SK-N-MC (cell line): Measurements from ENCODE around the gene CAPN2.

Source experiments
- DNase-seq: peaks from one replicate; pipeline ENCODE4 v3.0.0-alpha.2; 2011; ENCODE audit warnings: low read depth, low spot score
- H3K27ac ChIP-seq: fragments of 200-600 bp; sonication (generic); 2 replicates; pipeline ENCODE4 v1.5.1; 2016; ENCODE audit warnings: mixed run types
- H3K36me3 ChIP-seq: fragments of 200-600 bp; sonication (generic); 2 replicates; pipeline ENCODE4 v1.6.1; 2017; ENCODE audit warnings: antibody characterized with exemption, low read length, mixed read lengths; ENCODE audit not compliant: insufficient read depth
- H3K4me3 ChIP-seq: fragments of 200-600 bp; sonication (generic); 2 replicates; pipeline ENCODE4 v1.5.1; 2016
- H3K9ac ChIP-seq: fragments of 200-600 bp; sonication (generic); 2 replicates; pipeline ENCODE4 v1.8.0; 2017; ENCODE audit warnings: mixed run types, mixed read lengths; ENCODE audit not compliant: insufficient read length
- H3K9me3 ChIP-seq: fragments of 200-600 bp; sonication (generic); 2 replicates; pipeline ENCODE4 v1.6.1; 2017; ENCODE audit warnings: low read depth, mild to moderate bottlenecking, antibody characterized with exemption, low read length, moderate library complexity, mixed read lengths
- EZH2 ChIP-seq: fragments of 200-600 bp; sonication (generic); IDR thresholded peaks from one replicate; pipeline ENCODE4 v1.6.1; 2017; ENCODE audit warnings: antibody characterized with exemption
- FOXP2 ChIP-seq: optimal IDR thresholded peaks from 2 replicates; pipeline ENCODE3; 2011; ENCODE audit warnings: mild to moderate bottlenecking, moderate library complexity; ENCODE audit not compliant: insufficient read depth; ENCODE audit errors: extremely low read length, control extremely low read depth
- POLR2AphosphoS5 ChIP-seq: IDR thresholded peaks from 2 replicates; pipeline ENCODE4 v1.6.1; 2012; ENCODE audit warnings: mild to moderate bottlenecking, low read depth, low read length, borderline replicate concordance

CAPN2 gene

GRCh38 chr1:223774134-223774814, 61.9 kb downstream of the CAPN2 start:
- Histone ChIP-seq H3K9me3 (no peaks in the 10 kb centered on the region), H3K36me3 (peaks cover 94% of the 10 kb centered on the region), H3K27ac (no peak overlapping the region), H3K4me3 (no peak overlapping the region), H3K9ac (no peak overlapping the region)
- no peak for DNase-seq
- no peak for TF ChIP-seq FOXP2
- TF ChIP-seq POLR2AphosphoS5 = no peak
- no peak for TF ChIP-seq EZH2

GRCh38 chr1:223775054-223775453, 62.7 kb downstream of the CAPN2 start:
- no peak overlapping the region for H3K4me3 ChIP-seq
- no peak overlapping the region for H3K9ac ChIP-seq
- H3K27ac ChIP-seq = no peak overlapping the region
- TF ChIP-seq EZH2 = no peak
- TF ChIP-seq POLR2AphosphoS5 = no peak
- TF ChIP-seq FOXP2 = no peak
- H3K9me3 ChIP-seq = no peaks in the 10 kb centered on the region
- DNase-seq = no peak
- peaks cover 94% of the 10 kb centered on the region for H3K36me3 ChIP-seq

GRCh38 chr1:223775711-223776074, 63.4 kb downstream of the CAPN2 start:
- TF ChIP-seq POLR2AphosphoS5 (no peak), EZH2 (no peak), FOXP2 (no peak)
- H3K36me3 ChIP-seq = peaks cover 94% of the 10 kb centered on the region

GRCh38 chr1:223776075-223776814, 63.9 kb downstream of the CAPN2 start:
- H3K27ac ChIP-seq = no peak overlapping the region
- H3K36me3 ChIP-seq = peaks cover 94% of the 10 kb centered on the region
- DNase-seq = no peak
- no peak overlapping the region for H3K4me3 ChIP-seq
- no peaks in the 10 kb centered on the region for H3K9me3 ChIP-seq
- H3K9ac ChIP-seq = no peak overlapping the region
- TF ChIP-seq FOXP2 (no peak), POLR2AphosphoS5 (no peak), EZH2 (no peak)

More at GRCh38 chr1:223775711-223776074, 63.4 kb downstream of the CAPN2 start:
- Histone ChIP-seq H3K9ac (no peak overlapping the region), H3K9me3 (no peaks in the 10 kb centered on the region), H3K27ac (no peak overlapping the region), H3K4me3 (no peak overlapping the region)
- DNase-seq = no peak

GRCh38 chr1:223776826-223777454, 64.6 kb downstream of the CAPN2 start:
- Histone ChIP-seq H3K9me3 (no peaks in the 10 kb centered on the region), H3K36me3 (peaks cover 88% of the 10 kb centered on the region), H3K27ac (no peak overlapping the region), H3K9ac (no peak overlapping the region), H3K4me3 (no peak overlapping the region)
- no peak for DNase-seq
- TF ChIP-seq EZH2 = no peak
- TF ChIP-seq FOXP2 = no peak
- TF ChIP-seq POLR2AphosphoS5 = no peak

GRCh38 chr1:223780318-223780717, 68.0 kb downstream of the CAPN2 start:
- Histone ChIP-seq H3K9me3 (no peaks in the 10 kb centered on the region), H3K4me3 (no peak overlapping the region), H3K36me3 (peaks cover 81% of the 10 kb centered on the region), H3K27ac (no peak overlapping the region), H3K9ac (no peak overlapping the region)
- no peak for DNase-seq
- TF ChIP-seq POLR2AphosphoS5 (no peak), EZH2 (no peak), FOXP2 (no peak)

GRCh38 chr1:223780949-223781348, 68.6 kb downstream of the CAPN2 start:
- Histone ChIP-seq H3K36me3 (peaks cover 77% of the 10 kb centered on the region), H3K9me3 (no peaks in the 10 kb centered on the region), H3K4me3 (no peak overlapping the region), H3K27ac (no peak overlapping the region), H3K9ac (no peak overlapping the region)
- TF ChIP-seq POLR2AphosphoS5 (no peak), FOXP2 (no peak), EZH2 (no peak)
- DNase-seq = no peak

- TF ChIP-seq POLR2AphosphoS5 = no peak
- no peak for TF ChIP-seq EZH2
- TF ChIP-seq FOXP2 = no peak
- H3K36me3 ChIP-seq = peaks cover 60% of the 10 kb centered on the region
These were observed 71.3 kb downstream of the CAPN2 start for GRCh38 chr1:223783676-223784075.

More at GRCh38 chr1:223783676-223784075, 71.3 kb downstream of the CAPN2 start:
- H3K9ac ChIP-seq = no peak overlapping the region
- no peak for DNase-seq
- no peak overlapping the region for H3K4me3 ChIP-seq
- no peak overlapping the region for H3K27ac ChIP-seq
- no peaks in the 10 kb centered on the region for H3K9me3 ChIP-seq
